Gastrocnemius medialis (tissue), 4 donors: Measurements from ENCODE around the gene IFFO2.

ENCODE experiments used
- CTCF ChIP-seq, 5 experiments: fragments of 450-650 bp in 3 of 5; fragments of 200-600 bp in 2 of 5; sonication (generic) in 2 of 5; IDR thresholded peaks in 4 of 5; conservative IDR thresholded peaks in 1 of 5; 1 replicate in 4 of 5; 2 replicates in 1 of 5; pipeline ENCODE4 v1.5.1; 2016 to 2019; ENCODE audit warnings: antibody characterized with exemption in 5 of 5, mild to moderate bottlenecking in 3 of 5, moderate library complexity in 3 of 5
- POLR2A ChIP-seq, 2 donors: fragments of 450-650 bp; IDR thresholded peaks; one replicate each; pipeline ENCODE4 v1.6.1; 2017; ENCODE audit warnings: antibody characterized with exemption in 2 of 2, mild to moderate bottlenecking in 2 of 2, moderate library complexity in 2 of 2

- TF ChIP-seq POLR2A (IDR thresholded peaks at IDR 0.05) (no peak), CTCF (IDR thresholded peaks at IDR 0.05 in 4 of 5, conservative IDR thresholded peaks at IDR 0.05 in 1 of 5) (peak in 2 of 5 experiments; percentile 19 to 33)
These were observed 859 bp downstream of the IFFO2 start for GRCh38 chr1:18955441-18956192.
